HG03457 (cell line): ENCODE data around the gene FAM25G.
"Not testable (repeated sequence)": the region's sequence is repeated elsewhere in the genome, so short reads cannot be mapped to it uniquely, and the experiment has no call there.

Source experiments
- ATAC-seq: cut with Tn5 transposase; IDR thresholded peaks from one replicate; pipeline ENCODE4 v1.9.1; 2021; ENCODE audit warnings: moderate number of reproducible peaks; ENCODE audit not compliant: unreplicated experiment

The FAM25G gene

GRCh38 chr10:47465216-47465917, 26.1 kb downstream of the FAM25G start:
- not testable (repeated sequence) for ATAC-seq

DNA sequence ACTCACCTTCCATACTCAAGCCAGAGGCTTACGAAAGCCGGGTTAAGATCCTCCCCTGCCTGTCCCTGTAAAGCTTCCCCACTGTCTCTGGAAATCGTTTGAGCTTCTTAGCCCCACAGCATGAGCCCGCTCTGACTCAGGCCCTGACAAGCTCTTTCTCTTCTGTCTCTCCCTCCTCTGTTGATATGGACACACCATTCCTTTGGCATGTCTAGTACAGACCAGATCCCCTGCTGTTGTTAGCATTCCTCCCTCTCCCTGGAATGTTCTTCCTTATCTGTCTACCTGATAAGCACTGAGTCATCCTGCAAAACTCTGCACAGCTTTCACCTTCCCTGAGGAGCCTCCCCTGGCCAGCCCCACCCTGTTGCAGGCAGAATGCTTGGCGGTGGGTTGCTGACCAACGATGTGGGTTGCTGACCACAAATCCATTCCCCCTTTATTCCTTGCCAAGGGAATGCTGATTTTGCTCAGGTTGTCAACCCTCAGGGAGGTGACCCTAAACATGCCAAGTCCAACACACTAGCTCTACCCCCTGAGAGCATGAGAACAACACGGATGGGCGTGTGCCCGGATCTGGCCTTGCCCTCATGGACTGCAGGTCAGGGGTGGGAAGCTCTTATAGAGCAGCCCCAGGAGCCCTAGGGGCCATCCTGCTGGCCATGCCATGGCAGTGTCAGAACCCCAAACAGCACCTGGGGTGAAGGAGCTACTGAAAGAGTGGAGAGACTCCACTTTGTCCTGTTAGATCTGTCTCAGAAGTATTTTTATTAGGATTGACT, 28.7 kb downstream of the FAM25G start:
- not testable (repeated sequence) for ATAC-seq

- peak; percentile 57 for ATAC-seq
Observed at GRCh38 chr10:47461261-47461687, 30.2 kb downstream of the FAM25G start.

GRCh38 chr10:47458466-47459154, 32.9 kb downstream of the FAM25G start:
- ATAC-seq: no peak

- ATAC-seq: no peak
Observed at GRCh38 chr10:47457826-47458225, 33.7 kb downstream of the FAM25G start.

- no peak for ATAC-seq
Observed at GRCh38 chr10:47457528-47457820, 34.0 kb downstream of the FAM25G start.

GRCh38 chr10:47456794-47457527, 34.5 kb downstream of the FAM25G start:
- no peak for ATAC-seq

GRCh38 chr10:47456079-47456785, 35.3 kb downstream of the FAM25G start:
- no peak for ATAC-seq

GRCh38 chr10:47455350-47456078, 36.0 kb downstream of the FAM25G start:
- not testable (repeated sequence) for ATAC-seq

- no peak for ATAC-seq
Observed at GRCh38 chr10:47454780-47455058, 36.8 kb downstream of the FAM25G start.

GRCh38 chr10:47454008-47454779, 37.3 kb downstream of the FAM25G start:
- no peak for ATAC-seq

DNA sequence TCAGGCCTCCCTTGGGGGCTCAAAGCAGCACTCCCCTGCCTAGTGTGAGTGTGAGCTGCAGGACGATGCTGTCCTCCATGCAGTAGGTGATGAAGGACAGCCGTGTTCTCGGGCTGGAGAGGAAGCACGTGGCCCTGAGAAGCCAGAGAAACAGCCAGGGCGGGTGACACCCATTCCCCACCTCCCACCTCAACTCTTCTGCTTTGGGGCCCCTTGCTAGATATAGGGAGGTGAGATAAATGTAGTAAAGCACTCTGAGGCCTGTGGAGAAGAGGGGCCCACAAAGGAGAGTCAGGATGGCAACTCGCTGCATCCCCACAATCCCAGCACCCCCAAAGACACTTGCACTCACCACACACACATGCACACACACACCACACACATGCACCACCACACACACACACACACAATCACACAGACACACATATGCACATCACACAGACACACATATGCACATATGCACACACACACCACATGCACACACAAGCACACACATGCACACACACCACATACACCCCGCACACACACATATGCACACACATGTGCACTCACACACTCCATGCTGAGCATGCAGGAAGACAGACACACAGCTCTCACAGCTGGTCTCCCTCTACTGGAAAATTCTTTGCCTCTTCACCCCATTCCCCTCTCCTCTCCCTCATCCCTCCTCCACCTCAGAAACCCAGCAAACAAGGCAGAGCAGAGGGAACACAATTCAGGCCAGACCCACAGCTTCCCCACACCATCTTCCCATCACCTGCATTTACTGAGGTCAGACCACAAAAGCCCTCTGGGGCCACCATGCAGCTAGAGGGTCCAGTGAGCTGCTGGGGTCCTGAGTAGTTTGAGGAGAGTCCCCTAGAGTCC, 38.1 kb downstream of the FAM25G start:
- ATAC-seq: no peak

GRCh38 chr10:47452495-47453140, 38.9 kb downstream of the FAM25G start:
- ATAC-seq: no peak

DNA sequence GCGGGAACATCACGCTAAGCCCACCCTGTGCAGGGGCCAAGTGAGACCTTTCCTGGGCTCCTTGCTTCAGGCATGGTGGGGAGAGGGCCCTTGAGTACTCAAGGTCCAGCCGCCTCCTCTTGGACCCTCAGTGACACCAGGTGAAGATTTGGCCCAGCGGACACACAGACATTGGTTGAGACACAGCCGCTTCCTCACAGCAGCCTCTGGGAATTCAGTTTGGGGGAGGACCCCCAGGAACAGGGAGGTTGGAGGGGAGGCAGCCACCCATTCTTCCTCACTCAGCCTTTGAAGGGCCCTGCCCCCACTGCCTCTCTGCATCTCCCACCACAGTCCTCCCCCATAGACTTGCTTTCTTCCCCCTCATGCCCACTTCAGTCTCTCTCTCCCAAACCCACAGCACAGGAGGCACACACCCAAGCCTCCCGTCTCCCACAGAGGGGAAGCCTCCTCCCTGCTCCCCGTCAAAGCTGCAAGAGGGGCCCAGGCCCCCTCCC, 39.5 kb downstream of the FAM25G start:
- no peak for ATAC-seq

DNA sequence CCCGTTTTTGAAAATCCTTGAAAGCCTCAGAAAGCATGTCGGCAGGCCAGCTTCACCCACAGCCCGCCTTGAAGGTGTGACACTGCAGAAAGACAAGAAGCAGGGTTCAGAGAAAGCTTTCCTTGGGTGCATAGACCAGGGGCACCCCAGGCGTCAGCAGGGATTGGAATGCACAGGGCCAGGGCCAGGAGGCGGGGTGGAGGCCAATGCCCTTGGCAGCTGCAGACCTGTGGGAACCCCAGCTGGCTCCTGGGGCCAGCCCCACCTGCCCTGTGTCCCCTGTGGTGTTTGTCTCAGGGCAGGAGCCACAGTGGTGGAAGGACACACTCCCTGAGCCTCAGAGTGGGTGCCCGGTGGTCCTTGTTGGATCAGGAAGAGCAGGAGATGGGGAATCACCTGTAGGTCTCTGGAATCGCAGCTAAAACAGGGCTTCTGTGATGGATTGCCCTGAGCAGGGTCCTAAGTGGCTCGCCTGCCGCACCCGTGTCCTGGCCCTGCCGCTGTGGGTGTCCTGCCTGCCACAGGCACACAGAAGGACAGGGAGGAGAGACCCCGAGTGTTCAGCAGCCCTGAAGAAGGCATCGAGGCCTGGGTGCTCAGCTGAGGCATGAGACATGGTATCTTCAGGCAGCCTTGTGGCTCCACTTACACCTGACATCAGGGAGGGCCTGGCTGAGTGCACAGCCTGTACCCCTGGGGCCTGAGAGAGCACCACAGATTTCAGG, 40.1 kb downstream of the FAM25G start:
- ATAC-seq: no peak

- no peak for ATAC-seq
Observed at GRCh38 chr10:47450442-47450841, 41.1 kb downstream of the FAM25G start.

- no peak for ATAC-seq
Observed at GRCh38 chr10:47449979-47450378, 41.5 kb downstream of the FAM25G start.
